Tongue (tissue), 2 donors: Measurements from ENCODE around the gene NBEAL2. TPM values are rescaled to one million over a fixed set of nuclear protein-coding genes. Genes with fewer than 3 reads are reported as not detected.
A peak's percentile ranks its signal among the peaks of the same experiment; 100 is the strongest.
"Not testable (repeated sequence)": the region's sequence is repeated elsewhere in the genome, so short reads cannot be mapped to it uniquely, and the experiment has no call there.

Experiments used
- DNase-seq: peaks from one replicate; pipeline ENCODE4 v3.0.0-alpha.2; 2015
- total RNA-seq: library from RNA; depleted of rRNA; stranded (reverse); fragments of >200 nt; gene quantifications from one replicate; pipeline ENCODE4 v1.2.3, GENCODE V29; 2014

The NBEAL2 gene
- total RNA-seq, 1 donor from 2014 or later: 62.2 TPM

- no peak for DNase-seq
These were observed 33.1 kb downstream of the NBEAL2 start for GRCh38 chr3:47012342-47013230.

- DNase-seq: no peak
These were observed 33.8 kb downstream of the NBEAL2 start for GRCh38 chr3:47013231-47013630.

- DNase-seq: no peak
These were observed 34.6 kb downstream of the NBEAL2 start for GRCh38 chr3:47014036-47014435.

GRCh38 chr3:47015151-47015550, 35.7 kb downstream of the NBEAL2 start:
- DNase-seq: no peak

GRCh38 chr3:47016086-47016933, 36.8 kb downstream of the NBEAL2 start:
- no peak for DNase-seq

- DNase-seq: no peak
These were observed 37.5 kb downstream of the NBEAL2 start for GRCh38 chr3:47016934-47017435.

GRCh38 chr3:47017504-47018268, 38.2 kb downstream of the NBEAL2 start:
- DNase-seq: no peak

GRCh38 chr3:47018269-47018611, 38.8 kb downstream of the NBEAL2 start:
- DNase-seq: no peak

GRCh38 chr3:47019201-47019600, 39.7 kb downstream of the NBEAL2 start:
- DNase-seq: no peak

GRCh38 chr3:47020311-47020710, 40.8 kb downstream of the NBEAL2 start:
- DNase-seq: no peak

GRCh38 chr3:47022641-47023071, 43.2 kb downstream of the NBEAL2 start:
- DNase-seq: no peak

- no peak for DNase-seq
These were observed 45.5 kb downstream of the NBEAL2 start for GRCh38 chr3:47024932-47025331.

- DNase-seq: not testable (repeated sequence)
These were observed 47.0 kb downstream of the NBEAL2 start for GRCh38 chr3:47026432-47026831.

GRCh38 chr3:47028146-47028545, 48.7 kb downstream of the NBEAL2 start:
- DNase-seq: no peak

GRCh38 chr3:47028667-47029066, 49.2 kb downstream of the NBEAL2 start:
- no peak for DNase-seq

- not testable (repeated sequence) for DNase-seq
These were observed 51.6 kb downstream of the NBEAL2 start for GRCh38 chr3:47031041-47031440.

GRCh38 chr3:47034868-47035489, 55.5 kb downstream of the NBEAL2 start:
- DNase-seq: no peak

GRCh38 chr3:47035645-47036044, 56.2 kb downstream of the NBEAL2 start:
- peak; percentile 23 for DNase-seq

- DNase-seq: no peak
These were observed 56.7 kb downstream of the NBEAL2 start for GRCh38 chr3:47036145-47036544.

- not testable (repeated sequence) for DNase-seq
These were observed 57.8 kb downstream of the NBEAL2 start for GRCh38 chr3:47037302-47037701.

GRCh38 chr3:47041114-47041513, 61.6 kb downstream of the NBEAL2 start:
- no peak for DNase-seq
